ENCODE results near the gene MCM7.

Gene MCM7

DNA sequence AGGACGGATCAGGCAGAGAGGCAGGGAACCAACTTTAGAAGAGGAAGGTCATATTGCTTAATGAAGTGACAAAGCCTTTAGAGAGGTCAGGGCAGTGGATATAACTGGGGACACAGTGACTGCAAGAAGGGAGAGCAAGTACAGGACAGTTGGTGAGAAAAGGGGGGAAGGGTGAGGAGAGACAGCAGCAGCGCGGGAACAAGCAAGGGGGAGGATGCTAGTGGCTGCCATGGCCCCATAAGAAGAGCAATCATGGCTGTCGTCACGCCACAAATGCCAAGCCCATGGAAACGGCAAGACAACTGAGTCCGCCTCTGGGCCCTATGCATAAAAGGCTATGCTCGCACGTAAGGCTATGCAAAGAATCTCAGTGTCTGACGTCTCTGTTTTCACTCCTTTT lies 28.7 kb downstream of the MCM7 start:
- DNase-seq (ENCODE audit: low spot score): no peak
- in situ Hi-C loops (cut with MboI; ENCODE audit: low pct_unique_long_range_greater_than_20kb, low sequenced_read_pairs, unreplicated experiment): loop anchor here (10.0 kb wide), 1 partner anchor 78 kb away; no protein-coding TSS in a partner anchor
- TF ChIP-seq, protein P1, sequence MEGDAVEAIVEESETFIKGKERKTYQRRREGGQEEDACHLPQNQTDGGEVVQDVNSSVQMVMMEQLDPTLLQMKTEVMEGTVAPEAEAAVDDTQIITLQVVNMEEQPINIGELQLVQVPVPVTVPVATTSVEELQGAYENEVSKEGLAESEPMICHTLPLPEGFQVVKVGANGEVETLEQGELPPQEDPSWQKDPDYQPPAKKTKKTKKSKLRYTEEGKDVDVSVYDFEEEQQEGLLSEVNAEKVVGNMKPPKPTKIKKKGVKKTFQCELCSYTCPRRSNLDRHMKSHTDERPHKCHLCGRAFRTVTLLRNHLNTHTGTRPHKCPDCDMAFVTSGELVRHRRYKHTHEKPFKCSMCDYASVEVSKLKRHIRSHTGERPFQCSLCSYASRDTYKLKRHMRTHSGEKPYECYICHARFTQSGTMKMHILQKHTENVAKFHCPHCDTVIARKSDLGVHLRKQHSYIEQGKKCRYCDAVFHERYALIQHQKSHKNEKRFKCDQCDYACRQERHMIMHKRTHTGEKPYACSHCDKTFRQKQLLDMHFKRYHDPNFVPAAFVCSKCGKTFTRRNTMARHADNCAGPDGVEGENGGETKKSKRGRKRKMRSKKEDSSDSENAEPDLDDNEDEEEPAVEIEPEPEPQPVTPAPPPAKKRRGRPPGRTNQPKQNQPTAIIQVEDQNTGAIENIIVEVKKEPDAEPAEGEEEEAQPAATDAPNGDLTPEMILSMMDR (IDR thresholded peaks at IDR 0.05; ENCODE audit: extremely low read depth, insufficient read depth, missing control alignments): no peak

DNA sequence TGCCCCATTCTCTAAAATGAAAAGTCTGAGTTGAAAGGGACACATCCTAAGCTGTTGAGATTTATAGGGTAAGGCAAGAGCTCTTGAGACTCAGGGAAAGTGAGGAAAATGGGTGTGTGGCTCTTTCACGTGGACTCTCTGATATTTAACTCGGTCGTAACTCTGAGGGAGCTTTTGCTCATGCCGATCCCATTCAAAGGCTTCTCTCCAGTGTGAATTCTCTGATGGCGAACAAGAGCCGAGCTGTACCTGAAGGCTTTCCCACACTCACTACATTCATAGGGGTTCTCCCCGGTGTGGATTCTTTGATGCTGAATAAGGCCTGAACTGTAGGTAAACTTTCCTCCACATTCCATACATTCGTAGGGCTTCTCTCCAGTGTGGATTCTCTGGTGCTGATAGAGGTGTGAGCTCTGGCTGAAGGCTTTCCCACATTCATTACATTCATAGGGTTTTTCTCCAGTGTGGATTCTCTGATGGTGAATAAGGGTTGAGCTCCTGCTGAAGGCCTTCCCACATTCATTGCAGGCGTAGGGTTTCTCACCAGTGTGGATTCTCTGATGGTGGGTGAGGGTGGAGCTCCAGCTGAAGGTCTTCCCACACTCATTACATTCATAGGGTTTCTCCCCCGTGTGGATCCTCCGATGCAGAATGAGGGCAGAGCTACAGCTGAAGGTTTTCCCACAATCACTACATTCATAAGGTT lies 30.0 kb downstream of the MCM7 start:
- in situ Hi-C loops (cut with MboI; ENCODE audit: low pct_unique_long_range_greater_than_20kb, low sequenced_read_pairs, unreplicated experiment): loop anchor here (10.0 kb wide), 1 partner anchor 76 kb away; no protein-coding TSS in a partner anchor
- no peak for DNase-seq (ENCODE audit: low spot score)

DNA sequence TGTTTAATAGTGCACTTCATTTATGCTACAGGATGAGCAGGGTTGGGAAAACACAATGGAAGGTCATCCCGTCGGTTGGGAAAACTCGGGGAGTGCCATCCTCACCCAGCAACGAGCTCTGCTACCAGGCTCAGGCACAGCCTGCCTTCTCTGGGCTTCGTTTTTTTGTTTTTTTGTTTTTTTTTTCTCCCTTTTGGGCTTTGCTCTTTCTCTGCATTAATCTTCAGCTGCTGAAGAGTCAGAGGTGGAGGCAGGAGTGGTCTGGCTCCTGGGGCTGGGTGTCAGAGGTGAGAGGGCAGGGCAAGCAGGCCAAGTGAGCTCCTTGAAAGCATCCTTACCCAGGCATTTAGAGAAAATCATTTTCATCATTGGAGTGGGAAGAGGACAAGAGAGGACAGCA lies 31.2 kb downstream of the MCM7 start:
- DNase-seq (ENCODE audit: low spot score): no peak
- TF ChIP-seq, protein P1 (IDR thresholded peaks at IDR 0.05; ENCODE audit: extremely low read depth, insufficient read depth, missing control alignments): no peak
- in situ Hi-C loops (cut with MboI; ENCODE audit: low pct_unique_long_range_greater_than_20kb, low sequenced_read_pairs, unreplicated experiment): loop anchor here (10.0 kb wide), 1 partner anchor 75 kb away; no protein-coding TSS in a partner anchor

More for the DNA sequence above, 30.0 kb downstream of the MCM7 start:
- TF ChIP-seq, protein P1 (IDR thresholded peaks at IDR 0.05; ENCODE audit: extremely low read depth, insufficient read depth, missing control alignments): no peak

DNA sequence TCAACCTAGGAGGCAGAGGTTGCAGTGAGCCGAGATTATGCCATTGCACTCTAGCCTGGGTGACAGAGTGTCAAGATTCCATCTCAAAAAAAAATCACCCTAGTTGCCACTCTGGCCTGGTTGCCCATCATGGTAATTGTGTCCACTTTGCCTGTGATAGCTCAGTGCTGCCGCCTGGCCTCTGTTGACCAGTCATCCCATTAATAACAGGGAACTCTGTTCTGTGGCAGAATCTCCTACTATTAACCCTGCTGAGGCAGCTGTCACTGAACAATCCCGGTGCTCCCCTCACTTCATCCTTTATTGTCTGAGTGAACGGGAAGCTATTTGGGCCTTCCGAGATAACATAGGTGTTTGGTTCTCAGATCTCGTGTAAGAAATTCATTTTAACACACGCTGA lies 34.2 kb downstream of the MCM7 start:
- in situ Hi-C loops (cut with MboI; ENCODE audit: low pct_unique_long_range_greater_than_20kb, low sequenced_read_pairs, unreplicated experiment): no loop called here
- DNase-seq (ENCODE audit: low spot score): no peak
- TF ChIP-seq, protein P1 (IDR thresholded peaks at IDR 0.05; ENCODE audit: extremely low read depth, insufficient read depth, missing control alignments): no peak

DNA sequence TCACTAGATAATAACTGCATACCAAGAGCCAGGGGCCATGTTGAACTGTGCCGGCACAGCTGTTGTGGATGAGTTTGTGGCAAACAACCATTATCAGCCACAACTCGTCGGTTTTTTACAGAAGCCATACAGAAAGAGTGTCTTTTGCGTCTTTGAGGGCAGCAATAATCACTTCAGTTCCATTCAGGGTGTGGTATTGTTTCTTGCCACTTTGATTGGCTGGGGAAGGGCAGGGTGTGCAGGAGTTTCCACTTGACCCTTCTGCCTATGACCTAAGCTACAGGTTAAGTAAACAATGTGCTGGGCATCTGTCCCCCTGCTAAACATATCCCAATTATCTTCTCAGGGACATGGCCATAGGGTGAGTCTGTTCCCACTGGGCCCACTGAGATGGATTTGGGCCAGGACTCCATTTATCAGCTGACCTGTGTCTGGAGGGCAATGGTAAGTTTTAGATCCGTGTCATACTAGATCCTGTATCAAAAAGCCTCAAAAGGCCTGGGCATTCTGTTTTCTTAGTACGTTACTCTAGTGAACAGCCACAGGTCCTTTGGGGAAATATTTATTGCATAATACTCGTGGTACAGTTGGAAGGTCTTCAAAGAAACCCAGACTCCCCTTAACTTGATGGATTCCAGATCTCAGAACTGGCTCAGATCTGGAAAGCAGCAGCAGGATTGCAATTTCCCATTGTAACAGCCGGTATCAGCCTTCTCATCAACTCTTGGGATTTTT lies 35.6 kb downstream of the MCM7 start:
- DNase-seq (ENCODE audit: low spot score): no peak
- TF ChIP-seq, protein P1 (IDR thresholded peaks at IDR 0.05; ENCODE audit: extremely low read depth, insufficient read depth, missing control alignments): no peak
- in situ Hi-C loops (cut with MboI; ENCODE audit: low pct_unique_long_range_greater_than_20kb, low sequenced_read_pairs, unreplicated experiment): no loop called here

DNA sequence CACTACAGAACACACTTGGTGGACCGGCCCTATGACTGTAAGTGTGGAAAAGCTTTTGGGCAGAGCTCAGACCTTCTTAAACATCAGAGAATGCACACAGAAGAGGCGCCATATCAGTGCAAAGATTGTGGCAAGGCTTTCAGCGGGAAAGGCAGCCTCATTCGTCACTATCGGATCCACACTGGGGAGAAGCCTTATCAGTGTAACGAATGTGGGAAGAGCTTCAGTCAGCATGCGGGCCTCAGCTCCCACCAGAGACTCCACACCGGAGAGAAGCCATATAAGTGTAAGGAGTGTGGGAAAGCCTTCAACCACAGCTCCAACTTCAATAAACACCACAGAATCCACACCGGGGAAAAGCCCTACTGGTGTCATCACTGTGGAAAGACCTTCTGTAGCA lies 37.0 kb downstream of the MCM7 start:
- DNase-seq (ENCODE audit: low spot score): no peak
- in situ Hi-C loops (cut with MboI; ENCODE audit: low pct_unique_long_range_greater_than_20kb, low sequenced_read_pairs, unreplicated experiment): no loop called here
- TF ChIP-seq, protein P1 (IDR thresholded peaks at IDR 0.05; ENCODE audit: extremely low read depth, insufficient read depth, missing control alignments): no peak

Data from GM13977 (cell line).